HG02588 (cell line): ENCODE data around the gene PFKP.
"Not testable (repeated sequence)": the region's sequence is repeated elsewhere in the genome, so short reads cannot be mapped to it uniquely, and the experiment has no call there.

Experiments
- ATAC-seq: cut with Tn5 transposase; IDR thresholded peaks from one replicate; pipeline ENCODE4 v1.9.1; 2021; ENCODE audit warnings: mild to moderate bottlenecking, moderate library complexity; ENCODE audit not compliant: unreplicated experiment

PFKP gene

DNA sequence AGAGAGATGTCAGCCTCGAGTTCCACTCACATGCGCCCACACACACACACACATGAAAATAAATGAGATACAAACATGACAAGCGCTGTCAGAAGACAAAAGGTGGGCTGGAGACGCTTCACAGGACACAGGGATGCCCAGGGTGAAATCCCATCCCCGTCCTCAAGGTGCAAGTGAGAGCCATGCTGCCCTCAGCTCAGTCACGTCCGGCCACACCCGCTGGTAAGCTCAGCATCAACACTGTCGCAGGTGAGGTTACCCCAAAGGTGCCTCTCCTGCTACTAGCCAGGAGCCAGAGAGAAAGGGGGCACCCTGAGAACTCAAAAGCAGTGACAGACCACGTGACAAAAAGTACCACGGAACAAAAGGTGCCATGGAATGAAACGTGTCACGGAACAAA, 83.0 kb downstream of the PFKP start:
- no peak for ATAC-seq

DNA sequence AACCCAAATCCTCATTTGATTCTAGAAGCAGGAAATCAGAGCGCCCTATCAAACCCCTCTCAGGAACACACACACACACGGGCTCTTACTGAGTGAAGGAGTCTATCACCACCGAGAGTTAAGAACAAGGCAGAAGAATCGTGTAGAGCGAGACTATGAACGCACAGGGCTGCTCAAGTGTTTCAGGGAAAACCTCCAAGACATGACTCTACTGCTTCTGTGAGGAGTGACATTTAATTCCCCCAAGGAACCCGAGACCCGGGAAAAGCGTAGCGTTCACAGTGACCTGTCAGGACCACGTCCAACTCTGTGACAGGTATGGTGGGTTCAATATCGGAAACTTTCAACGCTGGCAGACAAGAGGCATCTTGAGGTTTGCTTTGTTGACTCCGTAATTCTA, 83.6 kb downstream of the PFKP start:
- ATAC-seq = no peak

DNA sequence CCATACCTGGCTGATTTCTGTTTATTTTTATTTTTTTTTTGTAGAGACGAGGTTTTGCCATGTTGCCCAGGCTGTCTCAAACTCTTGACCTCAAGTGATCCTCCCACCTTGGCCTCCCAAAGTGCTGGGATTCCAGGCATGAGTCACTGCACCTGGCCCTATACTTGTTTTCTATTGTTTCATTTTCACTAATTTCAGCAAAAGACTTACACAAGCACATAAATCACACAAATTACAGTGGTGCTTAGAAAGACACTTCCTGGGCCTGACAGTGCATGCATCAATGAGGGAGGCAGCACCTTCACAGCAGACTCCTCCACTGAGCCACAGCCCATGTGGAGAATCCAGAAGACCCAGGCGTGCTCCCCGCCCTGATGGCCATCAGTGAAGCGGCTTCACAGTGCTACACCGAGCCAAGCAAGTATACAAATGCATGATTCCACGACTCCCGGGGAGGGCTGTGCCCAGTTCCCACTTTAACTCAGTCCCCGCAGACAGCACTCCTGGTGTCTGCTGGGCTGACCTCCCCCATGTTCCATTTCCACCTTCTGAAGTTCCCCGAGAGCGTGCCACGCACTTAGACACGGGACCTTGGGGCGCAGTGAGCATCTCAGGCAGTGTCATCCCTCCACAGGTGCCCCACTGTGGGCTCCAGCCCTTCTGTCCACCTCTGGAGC, 84.7 kb downstream of the PFKP start:
- ATAC-seq = no peak

DNA sequence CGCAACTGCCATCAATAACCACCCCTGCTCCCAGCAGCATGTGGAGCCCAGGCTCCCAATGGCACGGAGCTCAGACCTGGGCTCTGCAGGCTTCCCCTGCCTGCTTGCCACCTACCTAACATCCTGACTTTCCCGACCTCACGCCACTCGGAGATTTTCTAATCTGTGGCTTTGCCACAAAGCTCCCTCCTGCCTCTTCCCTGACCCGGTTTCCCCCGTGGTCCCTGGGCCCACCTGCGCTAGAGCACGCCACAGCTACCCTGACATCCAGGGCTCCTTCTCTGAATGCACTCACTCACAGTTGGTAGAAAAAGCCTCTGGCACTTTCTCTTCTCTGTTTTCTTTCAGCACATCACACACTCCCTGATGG, 85.2 kb downstream of the PFKP start:
- no peak for ATAC-seq

DNA sequence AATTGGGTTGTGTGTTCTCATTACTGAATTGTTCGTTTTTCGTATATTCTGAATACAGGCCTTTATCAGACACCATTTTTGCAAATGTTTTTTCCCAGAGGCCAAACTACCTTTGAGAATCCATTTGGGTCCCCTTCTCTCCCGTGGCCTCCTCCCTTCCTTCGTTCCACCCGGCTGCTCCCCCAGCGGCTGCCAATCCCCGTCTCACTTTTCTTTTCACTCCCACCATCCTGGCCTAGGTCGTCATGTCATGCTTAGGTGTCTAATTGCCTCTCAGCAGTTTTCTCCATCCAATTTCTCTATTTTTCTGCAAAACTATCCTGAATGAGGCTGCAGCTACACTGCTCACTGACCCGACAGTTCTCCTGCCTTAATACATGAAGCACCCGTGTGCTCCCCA, 87.3 kb downstream of the PFKP start:
- ATAC-seq = no peak

DNA sequence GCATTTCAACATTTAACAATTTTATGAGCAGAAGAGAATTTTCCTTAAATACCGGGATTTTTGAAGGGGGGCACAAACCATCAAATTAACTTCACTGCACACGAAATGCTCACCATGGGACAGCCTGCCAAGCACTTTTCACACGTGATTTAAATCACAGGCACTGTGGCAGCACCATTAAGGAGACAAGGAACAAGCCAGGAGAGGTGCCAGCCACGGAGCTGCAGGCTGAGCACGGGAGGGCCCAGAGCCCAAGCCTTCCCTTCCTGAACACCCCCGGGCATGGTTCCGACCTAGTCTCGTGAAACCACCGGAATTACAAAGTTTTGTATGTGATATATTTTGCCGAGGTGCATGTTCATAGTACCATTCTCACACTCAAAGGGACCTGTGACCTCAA, 91.8 kb downstream of the PFKP start:
- no peak for ATAC-seq

DNA sequence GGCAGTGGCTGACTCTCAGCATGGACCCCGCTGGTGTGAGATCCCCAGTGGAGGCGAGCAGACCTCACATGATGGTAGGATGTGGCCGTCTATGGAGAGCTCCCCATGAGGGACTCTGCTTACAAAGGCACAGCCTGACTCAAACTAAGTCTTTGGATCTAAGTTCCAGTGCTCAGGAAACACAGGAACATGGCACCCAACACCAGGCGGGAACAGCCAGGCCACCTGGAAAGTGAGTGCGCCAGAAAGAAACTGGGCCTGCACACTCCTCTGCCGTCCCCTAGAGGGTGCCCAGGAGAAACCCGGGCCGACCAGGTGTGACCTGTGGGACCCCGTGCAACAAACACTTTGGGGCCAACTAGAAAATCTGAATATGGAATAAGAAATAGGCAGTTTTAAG, 95.2 kb downstream of the PFKP start:
- no peak for ATAC-seq

DNA sequence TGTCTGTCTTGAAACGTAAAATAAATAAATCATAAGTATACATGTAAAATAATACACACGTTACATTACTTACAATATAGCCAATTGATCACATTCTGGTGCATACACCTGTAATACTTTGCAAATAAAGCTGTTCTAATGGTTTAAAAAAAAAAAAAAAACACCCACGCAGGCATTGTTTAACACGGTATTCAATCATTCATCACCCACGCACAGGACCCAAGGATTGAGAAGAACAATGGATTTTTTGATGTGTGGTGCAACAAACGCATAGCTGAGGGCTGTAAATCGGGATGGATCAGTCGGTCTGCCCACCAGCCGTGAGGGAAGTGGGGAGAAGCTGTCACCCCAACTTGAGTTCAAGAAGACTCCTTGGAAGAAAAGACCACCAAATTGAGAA, 96.5 kb downstream of the PFKP start:
- ATAC-seq = no peak

DNA sequence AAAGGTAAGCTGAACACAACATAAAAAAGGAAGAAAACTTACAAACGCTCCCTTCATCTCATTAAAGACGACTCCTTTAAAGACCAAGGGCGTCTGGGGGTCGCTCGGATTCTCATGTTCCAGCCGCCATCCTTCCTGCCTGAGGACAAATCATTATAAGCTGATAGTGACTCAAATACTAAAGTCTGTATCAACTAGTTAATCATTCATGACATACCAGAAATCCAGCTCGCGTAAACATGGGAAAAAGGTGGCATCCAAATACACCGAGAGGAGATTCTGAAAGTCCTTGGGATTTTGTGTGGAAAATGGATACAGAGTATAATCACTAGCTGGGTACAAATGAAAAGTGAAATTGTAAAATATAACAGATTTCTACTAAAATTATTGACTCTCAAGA, 97.8 kb downstream of the PFKP start:
- no peak for ATAC-seq

DNA sequence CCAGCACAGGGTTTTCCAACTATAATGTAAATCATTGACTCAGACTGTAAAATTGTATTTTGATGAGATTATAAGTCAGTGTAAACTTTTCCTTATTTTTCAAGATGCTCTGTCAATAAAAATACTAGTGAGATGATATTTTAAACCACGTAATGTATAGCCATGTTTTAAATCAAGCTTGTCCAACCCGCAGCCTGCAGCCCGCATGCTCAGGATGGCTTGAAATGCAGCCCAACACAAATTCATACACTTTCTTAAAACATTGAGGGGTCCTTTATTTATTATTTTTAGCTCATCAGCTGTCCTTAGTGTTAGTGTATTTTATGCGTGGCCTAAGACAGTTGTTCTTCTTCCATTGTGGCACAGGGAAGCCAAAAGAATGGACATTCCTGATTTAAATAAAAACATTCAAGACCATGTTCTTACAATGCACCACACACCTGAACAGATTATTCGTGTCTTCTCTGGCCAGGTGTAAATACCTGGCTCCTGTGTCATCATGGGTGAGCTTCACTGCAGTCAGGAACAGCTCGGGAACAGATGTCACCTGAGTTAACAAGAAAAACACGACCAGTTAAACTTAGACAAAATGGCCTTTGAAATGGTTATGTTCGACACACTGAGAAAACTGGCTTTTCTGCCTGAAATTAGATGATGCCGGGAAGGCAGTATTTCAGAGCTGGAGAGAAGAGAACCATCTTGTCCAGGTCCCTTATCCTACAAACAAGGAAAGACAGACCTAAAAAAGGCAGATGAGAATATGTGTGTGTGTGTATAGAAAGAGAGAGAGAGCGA, 99.3 kb downstream of the PFKP start:
- ATAC-seq = no peak

DNA sequence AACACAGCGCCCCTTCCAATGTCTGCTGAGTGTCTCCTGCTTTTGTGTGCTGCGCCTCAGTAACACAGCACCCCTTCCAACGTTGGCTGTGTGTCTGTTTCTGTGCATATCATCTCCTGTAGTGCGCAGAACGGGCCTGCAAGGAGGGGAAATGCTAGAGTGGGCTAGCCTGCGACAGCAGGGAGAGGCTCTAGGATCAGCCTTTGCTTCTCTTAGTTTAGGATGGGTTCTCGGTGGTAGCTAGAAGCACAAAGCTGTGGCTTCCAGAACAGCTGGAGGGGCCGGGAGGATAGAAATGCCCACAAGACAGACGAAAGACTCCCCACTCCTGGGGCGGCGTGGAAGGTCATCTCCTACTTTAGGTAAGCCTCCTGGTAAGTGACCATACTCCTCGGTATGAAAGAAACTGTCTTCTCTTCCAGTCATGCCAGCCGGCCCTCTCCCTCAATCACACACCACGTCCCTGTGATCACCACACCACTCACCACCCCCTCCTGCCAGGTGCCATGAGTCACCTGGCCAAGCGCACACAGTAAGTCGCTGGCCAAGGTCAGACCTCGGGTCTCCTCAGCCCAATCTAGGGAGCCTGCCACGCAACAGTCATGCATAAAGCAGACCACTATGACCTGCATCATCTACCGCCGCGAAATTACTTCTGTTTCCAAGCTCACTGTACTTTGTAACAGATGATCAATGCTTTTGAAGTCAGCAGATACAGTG, 100.4 kb downstream of the PFKP start:
- no peak for ATAC-seq

DNA sequence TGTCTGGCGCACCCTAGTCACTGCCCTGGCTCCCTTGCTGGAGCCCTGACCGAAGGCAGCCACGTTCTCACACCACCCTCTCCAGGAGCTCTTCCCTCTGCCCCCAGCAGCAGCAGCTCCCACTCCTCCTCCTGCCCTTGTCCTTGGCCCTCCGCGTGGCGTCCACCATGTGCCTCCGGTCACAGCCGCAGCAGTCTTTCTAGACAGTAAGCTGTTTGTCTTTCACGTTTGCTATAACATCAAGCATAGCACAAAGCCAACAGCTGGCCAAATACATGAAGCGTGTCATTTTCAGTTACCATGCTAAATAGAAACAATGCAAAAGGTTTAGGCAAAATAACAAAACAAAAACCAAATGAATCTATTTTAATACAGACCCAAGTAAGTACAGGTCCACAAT, 101.9 kb downstream of the PFKP start:
- no peak for ATAC-seq

DNA sequence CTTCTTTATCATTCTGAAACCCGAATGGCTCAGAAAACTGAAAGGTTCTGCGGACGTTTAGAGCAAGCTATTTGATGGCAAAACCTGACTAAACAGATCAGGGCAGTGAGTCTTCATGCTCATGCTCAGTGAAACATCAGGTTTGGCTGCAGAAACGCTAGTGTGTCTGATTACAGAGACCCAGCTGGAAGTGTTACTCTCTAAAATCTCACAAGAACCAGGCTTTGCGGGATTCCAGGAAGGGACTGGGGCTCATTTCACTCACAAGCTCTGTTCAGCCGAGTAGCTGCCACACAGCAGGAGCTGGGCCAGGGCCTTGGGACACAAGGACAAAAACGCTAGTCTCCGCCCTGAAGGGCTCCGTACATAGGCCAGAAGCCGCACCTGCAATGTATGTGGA, 102.3 kb downstream of the PFKP start:
- no peak for ATAC-seq

DNA sequence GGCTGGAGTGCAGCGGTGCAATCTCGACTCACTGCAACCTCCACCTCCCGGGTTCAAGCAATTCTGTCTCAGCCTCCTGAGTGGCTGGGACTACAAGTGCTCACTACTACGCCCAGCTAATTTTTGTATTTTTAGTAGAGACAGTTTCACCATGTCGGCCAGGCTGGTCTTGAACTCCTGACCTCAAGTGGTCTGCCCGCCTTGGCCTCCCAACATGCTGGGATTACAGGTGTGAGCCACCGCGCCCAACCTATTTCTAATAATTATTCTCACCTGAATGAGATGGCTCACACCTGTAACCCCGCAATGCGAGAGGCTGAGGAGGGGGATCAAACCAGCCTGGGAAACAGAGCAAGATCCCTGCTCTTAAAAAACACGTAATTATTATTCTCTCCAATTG, 104.1 kb downstream of the PFKP start:
- ATAC-seq = not testable (repeated sequence)

DNA sequence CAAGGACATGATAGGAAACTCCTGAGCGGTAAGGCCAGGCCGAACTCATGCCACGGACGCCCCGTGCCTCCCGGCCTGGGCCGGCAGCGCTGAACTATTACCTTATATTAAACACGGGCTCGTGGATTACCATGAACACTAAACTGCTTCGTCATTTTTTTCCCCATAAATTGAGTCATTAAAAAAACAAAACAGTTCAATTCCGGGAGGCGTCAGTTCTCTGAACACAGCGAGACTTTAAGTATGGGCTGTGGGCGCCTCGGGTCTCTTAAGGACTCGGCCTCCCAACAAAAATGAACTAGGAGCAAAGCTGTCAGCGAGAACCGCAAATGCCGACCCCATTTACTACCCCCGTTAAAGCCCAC, 104.7 kb downstream of the PFKP start:
- no peak for ATAC-seq

DNA sequence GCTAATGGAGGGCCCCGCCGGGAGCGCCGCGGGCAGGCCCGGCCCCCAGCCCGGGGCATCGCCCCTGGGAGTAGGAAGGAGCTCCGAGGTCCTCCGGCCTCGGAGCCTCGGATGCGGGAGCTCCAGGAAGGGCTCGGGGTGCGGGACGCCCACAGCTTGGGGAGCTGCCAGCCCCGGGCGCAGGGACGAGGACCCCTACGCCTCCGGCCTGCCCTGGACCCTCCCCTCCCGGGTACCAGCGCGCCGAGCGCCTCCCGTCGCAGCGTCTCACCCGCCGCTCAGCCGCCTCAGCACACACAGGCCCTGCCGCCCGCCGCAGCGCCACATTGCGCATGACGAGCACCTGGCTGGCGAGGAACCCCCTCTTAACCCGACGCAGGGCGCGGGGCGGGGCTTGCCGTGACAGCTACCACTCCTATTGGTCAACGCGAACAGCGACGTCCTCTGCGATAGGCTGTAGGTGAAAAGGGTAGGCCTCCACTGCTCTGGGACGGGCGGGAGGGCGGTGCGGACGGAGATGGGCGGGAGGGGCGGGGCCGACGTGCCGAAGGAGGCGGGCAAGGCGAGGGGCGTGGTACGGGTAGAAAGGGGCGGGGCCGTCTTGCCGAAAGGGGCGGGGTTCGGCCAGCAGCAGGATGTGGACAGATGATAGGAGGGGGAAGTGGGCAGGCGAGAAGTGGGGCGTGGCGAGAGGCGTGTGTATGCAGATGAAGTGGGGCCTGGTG, 105.3 kb downstream of the PFKP start, which contains the start of gene PITRM1:
TSS of gene PITRM1 (minus strand) at position 337 of the 725 bp plus-strand sequence. CDS start at position 327, 10 bp downstream.
- ATAC-seq = peak; percentile 96

DNA sequence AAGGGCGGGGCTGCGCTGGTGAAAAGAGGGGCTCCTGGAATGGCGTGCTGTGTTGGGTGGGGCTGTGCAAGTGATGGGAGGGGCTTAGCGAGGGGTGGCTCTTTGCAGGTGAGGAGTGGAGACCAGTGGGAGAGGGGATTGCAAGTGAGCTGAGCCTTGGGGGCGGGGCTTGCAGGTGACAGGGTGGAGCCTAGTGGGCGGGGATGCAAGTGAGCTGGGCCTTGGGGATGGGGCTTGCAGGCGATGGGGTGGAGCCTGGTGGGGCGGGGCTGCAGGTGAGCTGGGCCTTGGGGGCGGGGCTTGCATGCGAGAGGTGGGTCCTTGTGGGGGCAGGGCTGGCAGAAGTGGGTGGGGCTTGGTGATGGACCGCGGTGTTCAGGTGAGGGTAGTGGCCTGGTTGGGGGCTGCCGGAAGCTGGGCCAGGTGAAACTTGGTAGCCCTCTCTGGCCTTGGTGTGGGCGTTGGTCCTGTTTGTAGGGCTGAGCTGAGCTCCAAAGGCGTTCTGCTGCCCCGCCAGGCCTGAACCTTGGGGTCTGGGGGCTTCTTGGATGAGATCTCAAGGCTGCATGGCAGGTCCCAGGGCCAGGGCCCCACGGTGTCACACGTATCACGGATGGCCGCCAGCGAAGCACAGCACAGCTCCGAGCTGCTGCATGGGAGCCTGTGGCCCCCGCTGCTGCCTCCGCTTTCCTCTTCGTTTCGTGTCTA, 106.0 kb downstream of the PFKP start:
- peak; percentile 29 for ATAC-seq

DNA sequence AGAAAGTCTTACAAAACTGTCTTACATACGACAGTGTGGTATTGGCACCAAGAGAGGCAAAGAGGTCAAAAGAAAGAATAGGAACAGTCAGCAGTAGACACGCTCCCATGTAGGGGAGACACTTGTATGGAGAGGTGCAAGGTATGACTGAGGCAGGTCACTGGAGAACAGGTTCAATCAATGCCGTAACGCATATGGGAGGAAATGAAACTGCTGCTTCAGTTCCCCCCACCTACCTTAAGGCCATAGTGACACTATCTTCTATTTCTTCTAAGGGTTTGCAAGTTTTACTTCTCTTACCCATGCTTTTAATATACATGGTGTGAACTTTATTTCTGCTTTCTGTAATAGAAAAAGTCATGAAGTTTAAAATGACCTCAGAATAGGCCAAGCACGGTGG, 110.7 kb downstream of the PFKP start:
- no peak for ATAC-seq

DNA sequence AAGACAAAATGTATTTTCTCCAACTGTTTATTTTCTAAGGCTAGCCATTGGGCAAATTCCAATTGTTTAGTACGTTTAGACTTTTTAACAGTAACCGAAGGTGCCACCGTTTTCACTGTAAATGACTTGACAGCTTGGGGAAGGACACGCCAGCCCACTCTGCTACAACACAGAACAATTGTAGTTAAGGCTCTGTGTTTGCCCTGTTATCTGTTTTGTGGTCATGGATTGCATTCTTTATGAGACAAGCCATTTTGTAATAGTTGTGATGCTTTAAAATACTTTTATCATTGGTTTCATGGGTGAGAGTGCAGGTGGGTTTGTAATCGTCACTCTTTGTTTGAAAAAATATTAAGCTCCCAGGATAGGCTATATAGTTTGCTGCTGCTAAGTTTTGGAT, 111.8 kb downstream of the PFKP start:
- no peak for ATAC-seq

DNA sequence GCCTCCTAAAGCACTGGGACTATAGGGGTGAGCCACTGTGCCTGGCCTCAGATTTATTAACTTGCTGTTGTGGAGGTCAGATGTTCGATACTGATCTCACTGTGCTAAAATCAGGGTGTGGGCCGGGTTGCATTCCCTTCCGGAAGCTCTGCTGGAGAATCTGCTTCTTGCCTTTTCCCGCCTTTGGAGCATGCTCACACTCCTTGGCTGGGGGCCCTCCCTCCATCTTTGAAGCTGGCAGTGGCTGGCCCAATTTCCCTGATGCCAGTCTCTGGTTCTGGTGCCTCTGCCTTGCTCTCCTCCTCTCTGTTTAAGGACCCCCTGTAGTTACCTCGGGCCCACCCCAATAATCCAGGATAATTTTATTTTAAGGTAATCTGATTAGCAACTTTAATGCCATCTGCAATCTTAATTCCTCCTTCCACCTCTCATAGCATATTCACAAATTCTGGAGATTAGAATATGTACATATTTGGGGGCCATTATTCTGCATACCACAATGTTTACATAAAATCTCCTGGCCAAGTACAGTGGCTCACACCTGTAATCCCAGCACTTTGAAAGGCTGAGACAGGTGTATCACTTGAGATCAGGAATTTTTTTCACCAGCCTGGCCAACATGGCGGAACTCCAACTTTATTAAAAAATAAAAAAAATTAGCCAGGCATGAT, 113.1 kb downstream of the PFKP start:
- ATAC-seq = no peak
